Activated CD8-positive, alpha-beta T cell treated with anti-CD3 and anti-CD28 coated beads, Interleukin-2, amount 10 ng/mL, durations not matched to agents 7 days and 5 days (primary cell): ENCODE results near the gene MRPS6. TPM values are rescaled to one million over a fixed set of nuclear protein-coding genes. Genes with fewer than 3 reads are reported as not detected.

Source experiments
- ATAC-seq: fragments of 150-1000 bp; cut with Tn5 transposase; one replicate; pipeline ENCODE4 v1.10.0; 2021; ENCODE audit warnings: moderate library complexity
- CTCF ChIA-PET: fragments of 350-600 bp; sonication (Branson Sonifier 250); formaldehyde crosslinking; loops from one replicate; lab custom pipeline; 2021; ENCODE audit warnings: antibody characterized with exemption; lab: Charles Lee
- POLR2A ChIA-PET: fragments of 350-600 bp; sonication (Branson Sonifier 250); formaldehyde crosslinking; loops from one replicate; lab custom pipeline; 2021; ENCODE audit warnings: antibody characterized with exemption; lab: Charles Lee
- DNase-seq: peaks from one replicate; pipeline ENCODE4 v3.0.0-alpha.2; 2020
- H3K27ac Mint-ChIP-seq: one replicate; pipeline ENCODE4 v1.8.0; 2021; ENCODE audit warnings: mild to moderate bottlenecking, mixed read lengths
- H3K27me3 Mint-ChIP-seq: one replicate; pipeline ENCODE4 v1.8.0; 2021; ENCODE audit warnings: low read depth, mixed read lengths
- H3K36me3 Mint-ChIP-seq: one replicate; pipeline ENCODE4 v1.8.0; 2021; ENCODE audit warnings: low read depth, mixed read lengths
- H3K4me1 Mint-ChIP-seq: one replicate; pipeline ENCODE4 v1.8.0; 2021; ENCODE audit warnings: low read depth, mixed read lengths
- H3K4me3 Mint-ChIP-seq: one replicate; pipeline ENCODE4 v1.8.0; 2021; ENCODE audit warnings: mild to moderate bottlenecking, mixed read lengths
- H3K9me3 Mint-ChIP-seq: one replicate; pipeline ENCODE4 v1.8.0; 2022; ENCODE audit warnings: mixed read lengths; ENCODE audit not compliant: insufficient read depth
- total RNA-seq, 2 experiments: library from RNA; stranded (reverse); gene quantifications; one replicate each; pipeline ENCODE4 v1.2.3, GENCODE V29; 2021

MRPS6 gene
- total RNA-seq, 2 experiments from 2014 or later = 80.2 to 84.3 TPM

- Mint-ChIP-seq H3K4me3 (no peak overlapping the region), H3K27ac (no peak overlapping the region), H3K36me3 (peaks cover 4% of the 10 kb centered on the region), H3K27me3 (no peaks in the 10 kb centered on the region), H3K4me1 (no peaks in the 10 kb centered on the region), H3K9me3 (no peaks in the 10 kb centered on the region)
- ChIA-PET CTCF (interaction anchor here (0.9 kb wide), 1 partner anchor 39 kb away, joined by 3 read pairs; no protein-coding TSS in a partner anchor), POLR2A (no interaction called here)
- DNase-seq (no peak), ATAC-seq (no peak)
Observed at GRCh38 chr21:34181431-34182039, 108.2 kb downstream of the MRPS6 start.

GRCh38 chr21:34182436-34182835 is 109.1 kb downstream of the MRPS6 start:
- ChIA-PET CTCF (interaction anchor here (0.6 kb wide), 1 partner anchor 9 kb away, joined by 3 read pairs; no protein-coding TSS in a partner anchor), POLR2A (no interaction called here)
- DNase-seq (no peak), ATAC-seq (no peak)
- peaks cover 7% of the 10 kb centered on the region for H3K36me3 Mint-ChIP-seq
- no peaks in the 10 kb centered on the region for H3K9me3 Mint-ChIP-seq
- H3K27ac Mint-ChIP-seq = no peak overlapping the region
- no peaks in the 10 kb centered on the region for H3K4me1 Mint-ChIP-seq
- no peak overlapping the region for H3K4me3 Mint-ChIP-seq
- H3K27me3 Mint-ChIP-seq = no peaks in the 10 kb centered on the region

DNA sequence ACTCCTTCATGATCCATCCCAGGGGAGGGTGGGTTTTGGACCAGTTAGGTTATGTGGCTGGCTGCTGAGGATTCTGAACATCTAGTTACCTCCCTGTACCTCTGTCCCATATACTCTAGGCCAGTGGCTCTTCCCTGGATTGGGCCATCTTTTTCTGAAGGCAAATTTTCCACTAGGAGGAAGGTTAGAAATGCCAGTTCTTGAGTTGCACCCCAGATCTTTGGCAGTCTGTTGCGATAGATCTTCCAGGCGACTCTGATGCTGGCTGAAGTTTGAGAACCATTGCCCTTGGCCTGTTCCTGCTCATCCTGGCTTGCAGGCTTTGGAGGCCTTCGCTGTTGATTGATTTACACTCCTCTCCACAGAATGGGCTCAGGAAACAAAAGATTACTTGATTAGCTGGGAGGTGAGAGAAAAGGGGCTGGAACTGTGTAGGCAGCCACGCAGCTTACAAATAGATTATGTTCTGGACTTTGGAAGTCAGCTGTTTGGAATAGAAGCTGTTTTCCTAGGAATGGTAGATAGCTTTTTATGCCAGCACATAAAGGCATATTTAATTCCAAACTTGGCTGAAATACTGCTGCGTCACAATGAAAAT is 110.1 kb downstream of the MRPS6 start:
- no peak for DNase-seq
- Mint-ChIP-seq H3K4me1 (peaks cover 2% of the 10 kb centered on the region), H3K27ac (no peak overlapping the region), H3K4me3 (no peak overlapping the region), H3K9me3 (no peaks in the 10 kb centered on the region), H3K36me3 (peaks cover 7% of the 10 kb centered on the region), H3K27me3 (no peaks in the 10 kb centered on the region)
- ATAC-seq = no peak
- ChIA-PET POLR2A (no interaction called here), CTCF (no interaction called here)

GRCh38 chr21:34184232-34184631 is 110.9 kb downstream of the MRPS6 start:
- no peak for ATAC-seq
- Mint-ChIP-seq H3K4me3 (no peak overlapping the region), H3K36me3 (peaks cover 13% of the 10 kb centered on the region), H3K9me3 (peaks cover 6% of the 10 kb centered on the region), H3K4me1 (peaks cover 7% of the 10 kb centered on the region), H3K27me3 (no peaks in the 10 kb centered on the region), H3K27ac (no peak overlapping the region)
- CTCF ChIA-PET = no interaction called here
- no peak for DNase-seq
- POLR2A ChIA-PET = no interaction called here

- H3K4me3 Mint-ChIP-seq = no peak overlapping the region
Observed at GRCh38 chr21:34185026-34185750, 111.8 kb downstream of the MRPS6 start.

GRCh38 chr21:34186109-34186719 is 112.8 kb downstream of the MRPS6 start:
- ChIA-PET CTCF (no interaction called here), POLR2A (no interaction called here)
- peaks cover 14% of the 10 kb centered on the region for H3K9me3 Mint-ChIP-seq

More at GRCh38 chr21:34185026-34185750, 111.8 kb downstream of the MRPS6 start:
- POLR2A ChIA-PET = no interaction called here
- DNase-seq (no peak), ATAC-seq (no peak)
- Mint-ChIP-seq H3K4me1 (peaks cover 16% of the 10 kb centered on the region), H3K27me3 (no peaks in the 10 kb centered on the region), H3K27ac (no peak overlapping the region), H3K36me3 (peaks cover 20% of the 10 kb centered on the region), H3K9me3 (peaks cover 14% of the 10 kb centered on the region)
- CTCF ChIA-PET = no interaction called here

DNA sequence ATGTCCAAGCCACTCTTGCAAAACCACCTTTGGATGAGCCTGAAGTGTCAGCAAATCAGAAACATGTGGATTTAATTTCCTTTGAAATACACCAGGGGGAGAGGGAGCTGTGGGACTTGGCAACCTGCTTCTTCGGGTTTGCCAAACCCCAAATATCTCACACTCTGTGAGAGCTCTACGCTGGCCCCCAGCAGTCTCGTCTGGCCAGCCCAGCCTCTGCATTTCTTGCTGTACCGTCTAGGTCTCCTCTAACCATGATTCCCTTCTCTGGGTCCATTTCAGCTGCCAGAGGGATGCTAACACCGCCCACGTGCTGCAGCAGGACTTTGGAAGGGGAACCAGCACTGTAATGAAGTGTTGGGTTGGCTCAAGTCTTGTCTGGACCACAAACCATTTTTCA is 114.6 kb downstream of the MRPS6 start:
- Mint-ChIP-seq H3K4me1 (peaks cover 35% of the 10 kb centered on the region), H3K27ac (no peak overlapping the region), H3K27me3 (no peaks in the 10 kb centered on the region), H3K4me3 (no peak overlapping the region), H3K9me3 (peaks cover 16% of the 10 kb centered on the region), H3K36me3 (peaks cover 21% of the 10 kb centered on the region)
- DNase-seq (no peak), ATAC-seq (no peak)
- ChIA-PET CTCF (no interaction called here), POLR2A (no interaction called here)

More at GRCh38 chr21:34186109-34186719, 112.8 kb downstream of the MRPS6 start:
- ATAC-seq = no peak
- DNase-seq = no peak
- Mint-ChIP-seq H3K4me1 (peaks cover 24% of the 10 kb centered on the region), H3K27ac (no peak overlapping the region), H3K27me3 (no peaks in the 10 kb centered on the region), H3K4me3 (no peak overlapping the region), H3K36me3 (peaks cover 22% of the 10 kb centered on the region)

- peak overlapping the region; percentile 19 for H3K27ac Mint-ChIP-seq
- peaks cover 16% of the 10 kb centered on the region for H3K9me3 Mint-ChIP-seq
- CTCF ChIA-PET = no interaction called here
- DNase-seq (no peak), ATAC-seq (no peak)
- H3K4me1 Mint-ChIP-seq = peaks cover 46% of the 10 kb centered on the region
- H3K4me3 Mint-ChIP-seq = no peak overlapping the region
- H3K27me3 Mint-ChIP-seq = no peaks in the 10 kb centered on the region
- POLR2A ChIA-PET = no interaction called here
- peaks cover 27% of the 10 kb centered on the region for H3K36me3 Mint-ChIP-seq
Observed at GRCh38 chr21:34189506-34189905, 116.1 kb downstream of the MRPS6 start.

DNA sequence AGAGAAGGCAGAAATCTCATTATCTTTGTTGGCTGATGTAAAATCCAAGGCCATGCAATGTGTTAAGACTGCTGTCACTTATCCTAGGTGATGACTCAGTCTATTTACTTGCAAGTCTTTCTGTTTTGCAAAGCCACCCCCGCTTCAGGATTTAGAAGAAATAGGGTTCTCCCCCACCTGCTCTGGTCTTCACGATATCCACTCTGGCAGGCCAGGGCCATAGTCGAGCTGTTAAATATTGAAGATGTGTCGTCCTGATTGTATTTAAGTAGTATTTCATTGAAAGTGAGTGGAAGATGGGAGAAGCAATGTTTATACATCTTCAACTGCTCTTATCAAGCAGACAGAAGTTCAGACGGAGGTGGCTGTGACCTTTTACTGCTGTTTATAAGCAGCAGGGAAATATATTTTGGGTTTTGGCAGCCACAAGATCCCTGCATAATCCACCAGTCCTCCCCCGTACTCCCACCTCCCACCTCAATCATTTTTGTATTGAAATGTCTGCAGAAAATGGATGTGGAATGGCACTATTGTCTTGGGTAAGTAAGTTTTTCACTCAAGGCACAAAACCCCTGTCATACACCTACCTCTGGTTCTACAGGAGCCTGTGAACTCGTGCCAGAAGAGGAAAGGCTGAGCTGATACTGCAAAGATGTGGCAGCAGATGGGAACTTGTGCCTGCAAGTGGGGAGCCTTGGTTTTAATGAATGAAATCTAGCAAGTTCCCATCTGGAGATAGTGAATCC is 117.4 kb downstream of the MRPS6 start:
- Mint-ChIP-seq H3K36me3 (peaks cover 27% of the 10 kb centered on the region), H3K4me3 (no peak overlapping the region), H3K27ac (no peak overlapping the region), H3K9me3 (peaks cover 16% of the 10 kb centered on the region), H3K4me1 (peaks cover 46% of the 10 kb centered on the region), H3K27me3 (no peaks in the 10 kb centered on the region)
- POLR2A ChIA-PET = interaction anchor here (0.6 to 1.7 kb wide), 4 partner anchors 12 to 62 kb away, joined by 3 to 4 read pairs (median 3); no protein-coding TSS in a partner anchor
- CTCF ChIA-PET = interaction anchor here (0.7 to 2.0 kb wide), 2 partner anchors 8 to 61 kb away, joined by 3 to 11 read pairs; no protein-coding TSS in a partner anchor
- ATAC-seq (no peak), DNase-seq (no peak)

DNA sequence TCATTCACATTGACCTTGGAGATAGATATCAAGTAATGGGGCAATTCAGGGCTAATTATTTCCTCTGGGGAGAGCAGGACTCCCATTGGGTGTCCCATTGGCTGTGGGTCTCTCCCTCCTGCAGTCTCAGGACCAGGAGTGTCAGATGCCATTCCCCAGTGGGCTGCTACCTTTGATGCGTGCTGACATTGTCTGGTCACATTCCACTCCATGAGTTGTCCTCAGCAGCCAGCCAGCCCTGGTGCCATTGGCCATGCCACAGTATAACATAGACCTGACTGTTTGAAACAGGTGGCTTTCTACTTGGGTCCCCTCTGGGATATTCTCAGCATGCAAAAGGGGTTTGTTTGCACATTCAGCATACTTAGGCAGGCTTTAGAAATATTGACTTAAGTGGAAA is 118.5 kb downstream of the MRPS6 start:
- Mint-ChIP-seq H3K36me3 (peaks cover 26% of the 10 kb centered on the region), H3K4me1 (peaks cover 47% of the 10 kb centered on the region), H3K4me3 (no peak overlapping the region), H3K27ac (no peak overlapping the region), H3K27me3 (no peaks in the 10 kb centered on the region), H3K9me3 (peaks cover 16% of the 10 kb centered on the region)
- ATAC-seq (no peak), DNase-seq (no peak)
- ChIA-PET POLR2A (interaction anchor here (0.8 to 1.7 kb wide), 2 partner anchors 37 to 63 kb away, joined by 3 to 4 read pairs; no protein-coding TSS in a partner anchor), CTCF (interaction anchor here (0.6 to 2.0 kb wide), 4 partner anchors 10 to 112 kb away, joined by 3 to 11 read pairs (median 5); no protein-coding TSS in a partner anchor)
